IPS DF 6.9 (cell line): ENCODE results near the gene ATIC.

Experiments used
- DNase-seq: peaks from one replicate; pipeline ENCODE4 v3.0.0-alpha.2; 2013; ENCODE audit warnings: low read depth, low spot score
- H3K27ac ChIP-seq: one replicate; pipeline ENCODE4 v1.5.1; 2013; ENCODE audit warnings: low read length, control low read depth
- H3K27me3 ChIP-seq: 2 replicates; pipeline ENCODE4 v1.6.1; 2013; ENCODE audit warnings: mild to moderate bottlenecking, low read length; ENCODE audit not compliant: control insufficient read depth, insufficient read depth
- H3K36me3 ChIP-seq: 2 replicates; pipeline ENCODE4 v1.6.1; 2013; ENCODE audit warnings: low read length; ENCODE audit not compliant: control insufficient read depth, insufficient read depth
- H3K4me1 ChIP-seq: 2 replicates; pipeline ENCODE4 v1.6.1; 2013; ENCODE audit warnings: low read length; ENCODE audit not compliant: control insufficient read depth, insufficient read depth
- H3K4me3 ChIP-seq: 2 replicates; pipeline ENCODE4 v1.5.1; 2013; ENCODE audit warnings: mild to moderate bottlenecking, low read length
- H3K9me3 ChIP-seq: 2 replicates; pipeline ENCODE4 v1.6.1; 2013; ENCODE audit warnings: low read length, inconsistent platforms; ENCODE audit not compliant: control insufficient read depth, insufficient read depth
- WGBS: extraction: QIAGEN DNeasy Blood & Tissue Kit; methylation state at CpG from one replicate; pipeline ENCODE4 v1.1.7; 2013; ENCODE audit warnings: mixed read lengths, missing lambda C conversion rate; ENCODE audit not compliant: insufficient read length, insufficient coverage; 5-methylcytosine and 5-hydroxymethylcytosine counted together

ATIC gene

GRCh38 chr2:215360596-215360995 lies 48.7 kb downstream of the ATIC start:
- no CpG with 5 or more reads among the region's 2 CpGs for WGBS
- Histone ChIP-seq H3K9me3 (no peaks in the 10 kb centered on the region), H3K4me3 (no peak overlapping the region), H3K4me1 (no peaks in the 10 kb centered on the region), H3K36me3 (peaks cover 7% of the 10 kb centered on the region; the same call in 1 of the 2 replicates), H3K27ac (no peak overlapping the region), H3K27me3 (no peaks in the 10 kb centered on the region)
- DNase-seq, result no peak

DNA sequence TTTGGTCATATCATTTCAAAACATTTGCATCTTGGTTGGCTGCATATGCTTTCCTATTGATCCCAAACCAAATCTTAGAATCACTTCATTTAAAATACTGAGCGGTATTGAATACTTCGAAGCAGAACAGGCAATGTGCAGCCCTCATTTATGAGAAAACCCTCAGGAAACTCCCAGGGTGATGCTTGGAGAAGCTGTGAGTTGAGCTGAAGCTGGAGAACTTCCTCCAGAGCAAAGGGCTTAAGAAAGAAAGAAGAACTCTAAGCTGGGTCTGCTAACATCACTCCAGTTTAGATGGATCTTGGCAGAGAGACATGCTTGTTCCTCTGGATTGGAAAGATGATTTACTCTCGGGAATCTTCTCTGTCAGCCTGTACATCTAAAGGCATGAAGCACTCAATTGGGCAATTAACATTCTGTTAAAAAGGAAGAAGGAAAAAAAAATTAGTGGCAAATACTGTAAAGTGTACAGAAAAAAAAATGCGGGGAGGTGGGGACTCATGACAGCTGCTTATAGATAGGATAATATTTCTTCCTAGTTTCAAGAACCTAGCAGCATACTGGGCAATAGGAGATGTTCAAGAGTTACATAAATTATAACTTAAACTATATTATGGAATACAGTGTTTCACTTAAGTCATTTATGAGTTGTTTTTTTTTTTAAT lies 49.5 kb downstream of the ATIC start:
- H3K9me3 ChIP-seq, result no peaks in the 10 kb centered on the region
- no peak for DNase-seq
- no peaks in the 10 kb centered on the region for H3K4me1 ChIP-seq
- peaks cover 7% of the 10 kb centered on the region; the same call in 1 of the 2 replicates for H3K36me3 ChIP-seq
- no CpG with 5 or more reads among the region's 4 CpGs for WGBS
- H3K4me3 ChIP-seq, result no peak overlapping the region
- H3K27me3 ChIP-seq, result no peaks in the 10 kb centered on the region
- no peak overlapping the region for H3K27ac ChIP-seq

- Histone ChIP-seq H3K4me3 (no peak overlapping the region), H3K9me3 (no peaks in the 10 kb centered on the region), H3K27me3 (no peaks in the 10 kb centered on the region), H3K36me3 (peaks cover 7% of the 10 kb centered on the region; the same call in 1 of the 2 replicates), H3K4me1 (no peaks in the 10 kb centered on the region), H3K27ac (no peak overlapping the region)
- no peak for DNase-seq
- no CpG with 5 or more reads among the region's 6 CpGs for WGBS
Measured at GRCh38 chr2:215361876-215362561, 50.2 kb downstream of the ATIC start.

GRCh38 chr2:215362562-215362904 lies 50.7 kb downstream of the ATIC start:
- Histone ChIP-seq H3K27ac (no peak overlapping the region), H3K4me1 (no peaks in the 10 kb centered on the region), H3K27me3 (no peaks in the 10 kb centered on the region), H3K4me3 (no peak overlapping the region), H3K36me3 (peaks cover 7% of the 10 kb centered on the region; the same call in 1 of the 2 replicates), H3K9me3 (no peaks in the 10 kb centered on the region)
- no peak for DNase-seq
- no CpG with 5 or more reads among the region's 8 CpGs for WGBS

DNA sequence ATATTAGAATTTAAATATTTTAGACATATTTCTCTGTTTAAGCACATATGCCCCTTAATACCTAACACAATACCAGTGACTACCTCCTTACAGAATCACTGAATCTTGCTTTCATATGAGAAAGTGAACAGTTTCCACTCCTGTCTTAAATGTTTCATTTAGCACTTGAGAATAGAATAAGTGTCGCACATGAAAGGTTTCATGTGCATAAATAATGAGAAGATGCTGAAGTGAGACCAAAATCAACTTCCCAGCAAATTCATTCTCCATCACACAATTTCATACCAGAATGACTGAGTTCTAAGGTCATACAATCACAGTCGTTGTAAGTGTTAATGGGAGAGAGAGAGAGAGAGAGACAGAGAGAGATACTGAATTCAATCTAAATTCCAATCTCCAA lies 51.2 kb downstream of the ATIC start:
- WGBS, result no CpG with 5 or more reads among the region's 2 CpGs
- H3K9me3 ChIP-seq, result no peaks in the 10 kb centered on the region
- H3K27me3 ChIP-seq, result no peaks in the 10 kb centered on the region
- no peak for DNase-seq
- no peak overlapping the region for H3K4me3 ChIP-seq
- peaks cover 7% of the 10 kb centered on the region; the same call in 1 of the 2 replicates for H3K36me3 ChIP-seq
- H3K27ac ChIP-seq, result no peak overlapping the region
- no peaks in the 10 kb centered on the region for H3K4me1 ChIP-seq

- no peaks in the 10 kb centered on the region for H3K27me3 ChIP-seq
- WGBS, result no CpG with 5 or more reads among the region's 2 CpGs
- no peak for DNase-seq
- H3K9me3 ChIP-seq, result no peaks in the 10 kb centered on the region
- H3K4me3 ChIP-seq, result no peak overlapping the region
- H3K4me1 ChIP-seq, result no peaks in the 10 kb centered on the region
- H3K36me3 ChIP-seq, result peaks cover 7% of the 10 kb centered on the region; the same call in 1 of the 2 replicates
- no peak overlapping the region for H3K27ac ChIP-seq
Measured at GRCh38 chr2:215363461-215364156, 51.8 kb downstream of the ATIC start.

DNA sequence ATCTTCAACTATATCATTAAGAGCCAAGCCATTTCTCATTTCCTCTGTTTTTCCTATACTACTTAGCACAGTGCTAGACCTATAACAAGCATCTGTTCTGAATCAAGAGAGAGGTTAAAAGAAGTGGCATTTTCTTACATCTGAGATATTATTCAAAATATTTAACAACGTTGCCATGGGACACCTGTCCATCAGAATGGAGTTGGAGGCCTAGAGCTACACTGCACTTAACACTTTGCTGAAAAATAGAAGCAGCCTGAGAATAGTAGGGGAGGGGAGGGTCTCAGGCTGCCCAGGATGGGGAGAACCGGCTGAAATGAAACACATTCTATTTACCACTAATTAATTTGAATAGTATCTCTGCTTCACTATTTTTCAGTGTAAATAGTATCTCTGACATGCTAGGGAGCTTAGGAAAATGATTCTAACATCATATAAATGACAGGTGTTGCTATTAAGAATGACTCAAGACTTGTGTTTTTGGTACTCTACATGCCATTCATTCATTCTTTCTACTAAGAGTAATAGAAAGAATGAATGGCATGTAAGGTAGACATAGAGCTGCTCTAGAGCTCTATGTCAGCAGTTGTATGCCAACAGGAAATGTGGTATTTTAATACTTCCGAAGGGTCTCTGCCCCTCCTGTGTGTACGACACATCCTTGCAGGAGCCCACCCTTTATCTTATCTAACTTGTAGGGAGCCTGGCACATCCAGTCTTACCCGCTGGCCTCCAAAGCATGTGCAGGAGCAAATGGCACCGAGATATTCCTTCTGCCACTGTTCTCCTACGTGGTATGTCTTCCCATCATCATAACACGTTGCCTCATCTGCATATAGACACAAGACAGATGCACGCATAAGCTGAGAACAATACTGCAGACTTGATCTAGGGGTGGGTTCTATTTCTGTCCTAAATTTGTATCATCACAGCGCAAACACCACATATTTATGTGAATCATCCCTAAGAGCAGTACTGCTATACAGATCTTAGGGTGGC lies 52.6 kb downstream of the ATIC start:
- no CpG with 5 or more reads among the region's 10 CpGs for WGBS
- no peaks in the 10 kb centered on the region for H3K27me3 ChIP-seq
- no peak overlapping the region for H3K4me3 ChIP-seq
- DNase-seq, result no peak
- H3K27ac ChIP-seq, result no peak overlapping the region
- peaks cover 7% of the 10 kb centered on the region; the same call in 1 of the 2 replicates for H3K36me3 ChIP-seq
- no peaks in the 10 kb centered on the region for H3K4me1 ChIP-seq
- H3K9me3 ChIP-seq, result no peaks in the 10 kb centered on the region

GRCh38 chr2:215365184-215365658 lies 53.4 kb downstream of the ATIC start:
- no peak overlapping the region for H3K27ac ChIP-seq
- no peaks in the 10 kb centered on the region for H3K4me1 ChIP-seq
- no CpG with 5 or more reads among the region's 4 CpGs for WGBS
- no peak overlapping the region for H3K4me3 ChIP-seq
- no peak for DNase-seq
- H3K9me3 ChIP-seq, result no peaks in the 10 kb centered on the region
- H3K36me3 ChIP-seq, result peaks cover 7% of the 10 kb centered on the region; the same call in 1 of the 2 replicates
- H3K27me3 ChIP-seq, result no peaks in the 10 kb centered on the region

DNA sequence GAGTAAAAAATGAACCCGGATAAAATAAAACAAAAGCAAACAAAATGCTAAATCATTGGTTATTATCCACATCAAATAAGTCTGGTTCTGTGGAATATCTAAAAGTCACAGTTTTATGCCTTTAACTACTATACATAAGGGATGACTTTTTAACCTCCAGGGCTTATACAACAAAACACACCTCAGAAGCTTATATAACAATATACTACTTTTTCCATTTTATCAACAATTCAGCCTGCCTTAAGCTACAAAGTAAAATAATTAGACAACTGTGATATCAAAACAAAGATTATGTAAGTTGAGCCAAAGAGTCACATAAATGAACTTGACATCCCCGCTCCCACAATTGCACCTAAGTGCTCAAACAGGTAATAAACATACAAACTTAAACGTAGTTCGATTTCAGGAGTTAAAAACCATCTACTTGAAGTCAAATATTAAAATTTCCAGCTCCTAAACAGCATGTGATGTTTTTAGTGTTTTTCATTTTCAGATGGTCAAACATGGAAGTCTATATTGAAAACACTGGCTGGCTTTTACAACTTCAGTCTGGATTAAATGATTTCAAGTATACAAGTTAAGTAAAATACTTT lies 54.7 kb downstream of the ATIC start:
- whole genome bisulfite sequencing, result no CpG with 5 or more reads among the region's 4 CpGs
- DNase-seq, result no peak
- H3K9me3 ChIP-seq, result no peaks in the 10 kb centered on the region
- no peak overlapping the region for H3K27ac ChIP-seq
- H3K4me3 ChIP-seq, result no peak overlapping the region
- H3K4me1 ChIP-seq, result no peaks in the 10 kb centered on the region
- H3K36me3 ChIP-seq, result peaks cover 4% of the 10 kb centered on the region; the same call in 1 of the 2 replicates
- no peaks in the 10 kb centered on the region for H3K27me3 ChIP-seq
